ENCODE data around the gene ABCA4.

Gene ABCA4

GRCh38 chr1:94105581-94105952 lies 15.4 kb downstream of the ABCA4 start:
- no peak for DNase-seq (ENCODE audit: low read depth in 3 of 3, low spot score in 1 of 3)

- DNase-seq (ENCODE audit: low read depth in 3 of 3, low spot score in 1 of 3): no peak
Measured at GRCh38 chr1:94104776-94105580, 16.0 kb downstream of the ABCA4 start.

- DNase-seq (ENCODE audit: low read depth in 3 of 3, low spot score in 1 of 3): no peak
Measured at GRCh38 chr1:94104127-94104684, 16.7 kb downstream of the ABCA4 start.

GRCh38 chr1:94103608-94104007 lies 17.3 kb downstream of the ABCA4 start:
- no peak for DNase-seq (ENCODE audit: low read depth in 3 of 3, low spot score in 1 of 3)

- DNase-seq (ENCODE audit: low read depth in 3 of 3, low spot score in 1 of 3): no peak
Measured at GRCh38 chr1:94101613-94102525, 19.1 kb downstream of the ABCA4 start.

GRCh38 chr1:94100785-94101612 lies 19.9 kb downstream of the ABCA4 start:
- DNase-seq (ENCODE audit: low read depth in 3 of 3, low spot score in 1 of 3): no peak

GRCh38 chr1:94100129-94100784 lies 20.7 kb downstream of the ABCA4 start:
- no peak for DNase-seq (ENCODE audit: low read depth in 3 of 3, low spot score in 1 of 3)

- no peak for DNase-seq (ENCODE audit: low read depth in 3 of 3, low spot score in 1 of 3)
Measured at GRCh38 chr1:94099303-94099702, 21.6 kb downstream of the ABCA4 start.

GRCh38 chr1:94098585-94099111 lies 22.3 kb downstream of the ABCA4 start:
- DNase-seq (ENCODE audit: low read depth in 3 of 3, low spot score in 1 of 3): no peak

- no peak for DNase-seq (ENCODE audit: low read depth in 3 of 3, low spot score in 1 of 3)
Measured at GRCh38 chr1:94096797-94097549, 24.0 kb downstream of the ABCA4 start.

- DNase-seq (ENCODE audit: low read depth in 3 of 3, low spot score in 1 of 3): no peak
Measured at GRCh38 chr1:94095744-94096469, 25.0 kb downstream of the ABCA4 start.

GRCh38 chr1:94095112-94095637 lies 25.8 kb downstream of the ABCA4 start:
- no peak for DNase-seq (ENCODE audit: low read depth in 3 of 3, low spot score in 1 of 3)

- DNase-seq (ENCODE audit: low read depth in 3 of 3, low spot score in 1 of 3): no peak
Measured at GRCh38 chr1:94094469-94095111, 26.4 kb downstream of the ABCA4 start.

GRCh38 chr1:94093996-94094395 lies 27.0 kb downstream of the ABCA4 start:
- DNase-seq (ENCODE audit: low read depth in 3 of 3, low spot score in 1 of 3): no peak

GRCh38 chr1:94093396-94093795 lies 27.6 kb downstream of the ABCA4 start:
- DNase-seq (ENCODE audit: low read depth in 3 of 3, low spot score in 1 of 3): no peak

- DNase-seq (ENCODE audit: low read depth in 3 of 3, low spot score in 1 of 3): no peak
Measured at GRCh38 chr1:94092210-94092613, 28.7 kb downstream of the ABCA4 start.

- DNase-seq (ENCODE audit: low read depth in 3 of 3, low spot score in 1 of 3): no peak
Measured at GRCh38 chr1:94090761-94091160, 30.2 kb downstream of the ABCA4 start.

GRCh38 chr1:94087193-94087592 lies 33.8 kb downstream of the ABCA4 start:
- DNase-seq (ENCODE audit: low read depth in 3 of 3, low spot score in 1 of 3): no peak
